ENCODE measurements around the gene CCR7. TPM values are rescaled to one million over a fixed set of nuclear protein-coding genes. Genes with fewer than 3 reads are reported as not detected.

CCR7 gene
- polyA plus RNA-seq, 2 of the 4 experiments (the other 2 are of a cell fraction) = 0.84 to 1.4 TPM

GRCh38 chr17:40542558-40543411 lies 22.5 kb downstream of the CCR7 start (continued):
- peak; percentile 90; the same call in 2 of the 3 replicates for TF ChIP-seq BCL3 (IDR thresholded peaks at IDR 0.05)
- peak; percentile 96 for TF ChIP-seq JUNB (IDR thresholded peaks at IDR 0.05)
- peak; percentile 71 for TF ChIP-seq RFX5 (IDR thresholded peaks at IDR 0.05)
- peak; percentile 91 for TF ChIP-seq HOXB13 (CRISPR knock-in tag; IDR thresholded peaks at IDR 0.05; ENCODE audit: low read depth)
- TF ChIP-seq MAZ (IDR thresholded peaks at IDR 0.05; ENCODE audit: borderline replicate concordance, low read depth, low read length) = peak; percentile 24; the same call in 1 of the 2 replicates
- TF ChIP-seq ELK1 (IDR thresholded peaks at IDR 0.05; ENCODE audit: low read depth, low read length) = no peak
- TF ChIP-seq HMGXB4 (CRISPR knock-in tag; IDR thresholded peaks at IDR 0.05; ENCODE audit: borderline replicate concordance) = no peak
- TF ChIP-seq RCOR1 (IDR thresholded peaks at IDR 0.05; ENCODE audit: low read depth, low read length) = no peak
- TF ChIP-seq RNF2 (IDR thresholded peaks at IDR 0.05; ENCODE audit: borderline replicate concordance, low read depth) = no peak
- TF ChIP-seq FOSB (CRISPR knock-in tag; IDR thresholded peaks at IDR 0.05) = peak; percentile 59; the same call in 1 of the 2 replicates
- TF ChIP-seq NFE2L2 (conservative IDR thresholded peaks at IDR 0.05; ENCODE audit: low read length) = peak; percentile 64
- TF ChIP-seq RARB (CRISPR knock-in tag; IDR thresholded peaks at IDR 0.05) = peak; percentile 98
- TF ChIP-seq ZFP36 (IDR thresholded peaks at IDR 0.05; ENCODE audit: borderline replicate concordance, partially characterized antibody) = no peak
- TF ChIP-seq HES2 (IDR thresholded peaks at IDR 0.05) = peak; percentile 31; the same call in 1 of the 2 replicates
- TF ChIP-seq MYC (IDR thresholded peaks at IDR 0.05; ENCODE audit: borderline replicate concordance, low read length) = peak; percentile 93
- no peak for TF ChIP-seq CTCF (IDR thresholded peaks at IDR 0.05)
- TF ChIP-seq SREBF2 (IDR thresholded peaks at IDR 0.05) = no peak
- TF ChIP-seq KDM5A (IDR thresholded peaks at IDR 0.05) = no peak
- peak; percentile 90 for TF ChIP-seq ZSCAN20 (CRISPR knock-in tag; IDR thresholded peaks at IDR 0.05)
- TF ChIP-seq JUN (IDR thresholded peaks at IDR 0.05) = peak; percentile 99
- peak; percentile 48 for TF ChIP-seq SMC3 (IDR thresholded peaks at IDR 0.05)
- TF ChIP-seq TFCP2L1 (CRISPR knock-in tag; IDR thresholded peaks at IDR 0.05) = peak; percentile 30; the same call in 1 of the 2 replicates
- peak; percentile 99 for TF ChIP-seq GATA3 (IDR thresholded peaks at IDR 0.05; ENCODE audit: borderline replicate concordance)
- TF ChIP-seq CHD2 (IDR thresholded peaks at IDR 0.05; ENCODE audit: low read length, partially characterized antibody) = peak; percentile 68
- TF ChIP-seq CEBPB (IDR thresholded peaks at IDR 0.05) = peak; percentile 85 to 96
- TF ChIP-seq HEYL (CRISPR knock-in tag; IDR thresholded peaks at IDR 0.05) = peak; percentile 90; the same call in 1 of the 2 replicates
- no peak for TF ChIP-seq HDAC2 (IDR thresholded peaks at IDR 0.05)
- TF ChIP-seq EHMT2 (IDR thresholded peaks at IDR 0.05; ENCODE audit: low read depth) = no peak
- peak; percentile 75; the same call in 1 of the 2 replicates for TF ChIP-seq FOXS1 (CRISPR knock-in tag; IDR thresholded peaks at IDR 0.05)
- TF ChIP-seq NR3C1 (IDR thresholded peaks at IDR 0.05) = no peak; the same call in 2 of the 3 replicates
